Effector memory CD8-positive, alpha-beta T cell (primary cell): ENCODE data around the gene DPYSL5.

Source experiments
- ATAC-seq: fragments of 150-1000 bp; cut with Tn5 transposase; replicated peaks from 2 replicates; pipeline ENCODE4 v1.10.0; 2021; ENCODE audit warnings: mild to moderate bottlenecking, moderate library complexity
- DNase-seq, 3 experiments: peaks; one replicate each; pipeline ENCODE4 v3.0.0; 2021
- H3K27ac Mint-ChIP-seq, 2 donors: one replicate each; pipeline ENCODE4 v1.8.0; 2022; ENCODE audit warnings: mild to moderate bottlenecking in 2 of 2, mixed read lengths in 2 of 2, moderate library complexity in 2 of 2
- H3K27me3 Mint-ChIP-seq, 2 donors: one replicate each; pipeline ENCODE4 v1.8.0; 2022; ENCODE audit warnings: mixed read lengths in 2 of 2
- H3K36me3 Mint-ChIP-seq: one replicate; pipeline ENCODE4 v1.8.0; 2022; ENCODE audit warnings: mild to moderate bottlenecking, moderate library complexity, mixed read lengths; ENCODE audit not compliant: insufficient read depth
- H3K4me1 Mint-ChIP-seq, 2 donors: one replicate each; pipeline ENCODE4 v1.8.0; 2022; ENCODE audit warnings: low read depth in 2 of 2, mixed read lengths in 2 of 2
- H3K4me3 Mint-ChIP-seq, 2 donors: one replicate each; pipeline ENCODE4 v1.8.0; 2022; ENCODE audit warnings: mild to moderate bottlenecking in 2 of 2, mixed read lengths in 2 of 2, moderate library complexity in 2 of 2
- H3K9me3 Mint-ChIP-seq, 2 donors: one replicate each; pipeline ENCODE4 v1.8.0; 2022; ENCODE audit warnings: mixed read lengths in 2 of 2

DPYSL5 gene

GRCh38 chr2:26849056-26849999, 1.4 kb downstream of the DPYSL5 start:
- ATAC-seq = no peak
- no peak for DNase-seq
- H3K4me1 Mint-ChIP-seq = peaks cover 7 to 14% of the 10 kb centered on the region in 2 donors
- peak overlapping the region; percentile 77 to 79 for H3K4me3 Mint-ChIP-seq
- H3K36me3 Mint-ChIP-seq = no peaks in the 10 kb centered on the region
- H3K27ac Mint-ChIP-seq = no peak overlapping the region
- peaks cover 63 to 80% of the 10 kb centered on the region in 2 donors for H3K27me3 Mint-ChIP-seq
- H3K9me3 Mint-ChIP-seq = no peaks in the 10 kb centered on the region

GRCh38 chr2:26850000-26850431, 2.1 kb downstream of the DPYSL5 start:
- Mint-ChIP-seq H3K4me3 (peak overlapping the region; percentile 4 to 21), H3K4me1 (peaks cover 7 to 14% of the 10 kb centered on the region in 2 donors), H3K27ac (no peak overlapping the region), H3K36me3 (no peaks in the 10 kb centered on the region), H3K27me3 (peaks cover 60 to 73% of the 10 kb centered on the region in 2 donors), H3K9me3 (no peaks in the 10 kb centered on the region)
- ATAC-seq (no peak), DNase-seq (no peak)

- Mint-ChIP-seq H3K27ac (no peak overlapping the region), H3K4me3 (peak overlapping the region in 1 of 2 donors; percentile 4), H3K36me3 (no peaks in the 10 kb centered on the region), H3K9me3 (no peaks in the 10 kb centered on the region), H3K4me1 (peaks cover 7 to 14% of the 10 kb centered on the region in 2 donors), H3K27me3 (peaks cover 58 to 73% of the 10 kb centered on the region in 2 donors)
- no peak for DNase-seq
- ATAC-seq = no peak
Measured at GRCh38 chr2:26850505-26850904, 2.6 kb downstream of the DPYSL5 start.

GRCh38 chr2:26852405-26853306, 4.7 kb downstream of the DPYSL5 start:
- Mint-ChIP-seq H3K9me3 (no peaks in the 10 kb centered on the region), H3K27me3 (peaks cover 54 to 71% of the 10 kb centered on the region in 2 donors), H3K4me3 (no peak overlapping the region), H3K36me3 (no peaks in the 10 kb centered on the region), H3K4me1 (peaks cover 4 to 5% of the 10 kb centered on the region in 2 donors), H3K27ac (no peak overlapping the region)
- ATAC-seq (no peak), DNase-seq (no peak)

GRCh38 chr2:26853751-26854150, 5.8 kb downstream of the DPYSL5 start:
- Mint-ChIP-seq H3K4me1 (peaks cover 4% of the 10 kb centered on the region in 2 donors), H3K27ac (no peak overlapping the region), H3K4me3 (no peak overlapping the region), H3K9me3 (no peaks in the 10 kb centered on the region), H3K36me3 (no peaks in the 10 kb centered on the region), H3K27me3 (peaks cover 56 to 73% of the 10 kb centered on the region in 2 donors)
- no peak for DNase-seq
- no peak for ATAC-seq

GRCh38 chr2:26854283-26854827, 6.4 kb downstream of the DPYSL5 start:
- H3K36me3 Mint-ChIP-seq = no peaks in the 10 kb centered on the region
- ATAC-seq (no peak), DNase-seq (no peak)
- H3K9me3 Mint-ChIP-seq = no peaks in the 10 kb centered on the region
- H3K27ac Mint-ChIP-seq = no peak overlapping the region
- peaks cover 53 to 68% of the 10 kb centered on the region in 2 donors for H3K27me3 Mint-ChIP-seq
- no peak overlapping the region for H3K4me3 Mint-ChIP-seq
- peaks cover 0 to 2% of the 10 kb centered on the region in 2 donors for H3K4me1 Mint-ChIP-seq

GRCh38 chr2:26855466-26855865, 7.5 kb downstream of the DPYSL5 start:
- peaks cover 57 to 68% of the 10 kb centered on the region in 2 donors for H3K27me3 Mint-ChIP-seq
- H3K27ac Mint-ChIP-seq = no peak overlapping the region
- no peak overlapping the region for H3K4me3 Mint-ChIP-seq
- H3K4me1 Mint-ChIP-seq = no peaks in the 10 kb centered on the region
- H3K9me3 Mint-ChIP-seq = no peaks in the 10 kb centered on the region
- ATAC-seq (no peak), DNase-seq (no peak)
- H3K36me3 Mint-ChIP-seq = no peaks in the 10 kb centered on the region

GRCh38 chr2:26859622-26860021, 11.7 kb downstream of the DPYSL5 start:
- Mint-ChIP-seq H3K4me3 (no peak overlapping the region), H3K4me1 (no peaks in the 10 kb centered on the region), H3K27ac (no peak overlapping the region), H3K9me3 (no peaks in the 10 kb centered on the region), H3K36me3 (no peaks in the 10 kb centered on the region), H3K27me3 (peaks cover 45 to 64% of the 10 kb centered on the region in 2 donors)
- no peak for ATAC-seq
- no peak for DNase-seq

GRCh38 chr2:26860211-26860850, 12.4 kb downstream of the DPYSL5 start:
- Mint-ChIP-seq H3K27me3 (peaks cover 49 to 63% of the 10 kb centered on the region in 2 donors), H3K4me3 (no peak overlapping the region), H3K36me3 (no peaks in the 10 kb centered on the region), H3K4me1 (no peaks in the 10 kb centered on the region), H3K27ac (no peak overlapping the region), H3K9me3 (no peaks in the 10 kb centered on the region)
- DNase-seq (no peak), ATAC-seq (no peak)

GRCh38 chr2:26861610-26862224, 13.8 kb downstream of the DPYSL5 start:
- no peaks in the 10 kb centered on the region for H3K36me3 Mint-ChIP-seq
- no peak overlapping the region for H3K27ac Mint-ChIP-seq
- no peak overlapping the region for H3K4me3 Mint-ChIP-seq
- H3K27me3 Mint-ChIP-seq = peaks cover 36 to 50% of the 10 kb centered on the region in 2 donors
- H3K4me1 Mint-ChIP-seq = no peaks in the 10 kb centered on the region
- no peaks in the 10 kb centered on the region for H3K9me3 Mint-ChIP-seq
- ATAC-seq (no peak), DNase-seq (no peak)

- DNase-seq (no peak), ATAC-seq (no peak)
- no peak overlapping the region for H3K27ac Mint-ChIP-seq
- H3K27me3 Mint-ChIP-seq = peaks cover 48 to 57% of the 10 kb centered on the region in 2 donors
- H3K4me1 Mint-ChIP-seq = no peaks in the 10 kb centered on the region
- no peaks in the 10 kb centered on the region for H3K36me3 Mint-ChIP-seq
- no peak overlapping the region for H3K4me3 Mint-ChIP-seq
- no peaks in the 10 kb centered on the region for H3K9me3 Mint-ChIP-seq
Measured at GRCh38 chr2:26864226-26864625, 16.3 kb downstream of the DPYSL5 start.

- no peak for DNase-seq
- no peak overlapping the region for H3K4me3 Mint-ChIP-seq
Measured at GRCh38 chr2:26864646-26865045, 16.7 kb downstream of the DPYSL5 start.

More at GRCh38 chr2:26864646-26865045, 16.7 kb downstream of the DPYSL5 start:
- Mint-ChIP-seq H3K9me3 (no peaks in the 10 kb centered on the region), H3K27ac (no peak overlapping the region), H3K4me1 (no peaks in the 10 kb centered on the region), H3K27me3 (peaks cover 47 to 58% of the 10 kb centered on the region in 2 donors), H3K36me3 (no peaks in the 10 kb centered on the region)
- no peak for ATAC-seq
